Spleen (tissue), 7 donors: Measurements from ENCODE around the gene KRT79.

Source experiments
- CTCF ChIP-seq, 11 experiments: fragments of 200-600 bp in 7 of 11; fragments of 450-650 bp in 4 of 11; sonication (generic) in 4 of 11; IDR thresholded peaks in 8 of 11; conservative IDR thresholded peaks in 3 of 11; 1 replicate in 7 of 11; 2 replicates in 4 of 11; pipeline versions ENCODE4 v1.4.0 to v1.8.0; 2016 to 2021; ENCODE audit warnings: antibody characterized with exemption in 11 of 11, inconsistent platforms in 4 of 11, mild to moderate bottlenecking in 1 of 11
- POLR2A ChIP-seq, 3 donors: fragments of 450-650 bp; IDR thresholded peaks; one replicate each; pipeline ENCODE4 v1.5.1; 2017; ENCODE audit warnings: antibody characterized with exemption in 3 of 3, mild to moderate bottlenecking in 1 of 3
- POLR2AphosphoS5 ChIP-seq, 3 donors: sonication (generic); formaldehyde crosslinking; IDR thresholded peaks; one replicate each; pipeline ENCODE4 v1.5.1; 2017; ENCODE audit warnings: antibody characterized with exemption in 3 of 3
- donor health status: DM: no; HTN: no; CAD: no; lungs with moderate emphysema.
- donor health status: DM: no; HTN: no; CAD: no.
- donor health status: DM: no; HTN: no; CAD: no.

- no peak for TF ChIP-seq CTCF (IDR thresholded peaks at IDR 0.05 in 8 of 11, conservative IDR thresholded peaks at IDR 0.05 in 3 of 11)
- TF ChIP-seq POLR2AphosphoS5 (IDR thresholded peaks at IDR 0.05) = no peak
- TF ChIP-seq POLR2A (IDR thresholded peaks at IDR 0.05) = no peak
Measured at GRCh38 chr12:52788192-52788875, 45.8 kb downstream of the KRT79 start.
